BJ (cell line): ENCODE measurements around the gene PEPD. TPM values are rescaled to one million over a fixed set of nuclear protein-coding genes. Genes with fewer than 3 reads are reported as not detected.

Source experiments
- CTCF ChIA-PET: fragments of 350-600 bp; formaldehyde crosslinking; extraction: SDS; loops from one replicate; lab custom pipeline; 2021; ENCODE audit warnings: antibody characterized with exemption, inconsistent platforms; lab: Yijun Ruan, JAX
- POLR2A ChIA-PET: fragments of 300-600 bp; sonication (Branson Sonifier 250); formaldehyde crosslinking; extraction: SDS; loops from one replicate; lab custom pipeline; 2021; ENCODE audit warnings: antibody characterized with exemption; lab: Charles Lee
- DNase-seq: peaks from one replicate; pipeline ENCODE4 v3.0.0-alpha.2; 2011; ENCODE audit warnings: low read depth
- H3K27me3 ChIP-seq: 2 replicates; pipeline ENCODE4 v1.6.0; 2011; ENCODE audit warnings: low read length; ENCODE audit not compliant: control insufficient read depth, insufficient read depth
- H3K36me3 ChIP-seq: 2 replicates; pipeline ENCODE4 v1.5.1; 2011; ENCODE audit warnings: low read length; ENCODE audit not compliant: control insufficient read depth, insufficient read depth
- H3K4me3 ChIP-seq: 2 replicates; pipeline ENCODE4 v1.5.1; 2011; ENCODE audit warnings: low read depth, mild to moderate bottlenecking, control low read depth, low read length
- CTCF ChIP-seq: IDR thresholded peaks from 2 replicates; pipeline ENCODE4 v1.5.1; 2011; ENCODE audit warnings: low read depth, mild to moderate bottlenecking, control low read depth, inconsistent platforms, low read length, moderate library complexity; ENCODE audit not compliant: insufficient read depth
- polyA plus RNA-seq: library from polyadenylated mRNA; depleted of rRNA; stranded (reverse); fragments of >200 nt; gene quantifications from 2 replicates; pipeline ENCODE4 v1.2.3, GENCODE V29; 2011

PEPD gene
- polyA plus RNA-seq, 1 experiment: 97.6 TPM

DNA sequence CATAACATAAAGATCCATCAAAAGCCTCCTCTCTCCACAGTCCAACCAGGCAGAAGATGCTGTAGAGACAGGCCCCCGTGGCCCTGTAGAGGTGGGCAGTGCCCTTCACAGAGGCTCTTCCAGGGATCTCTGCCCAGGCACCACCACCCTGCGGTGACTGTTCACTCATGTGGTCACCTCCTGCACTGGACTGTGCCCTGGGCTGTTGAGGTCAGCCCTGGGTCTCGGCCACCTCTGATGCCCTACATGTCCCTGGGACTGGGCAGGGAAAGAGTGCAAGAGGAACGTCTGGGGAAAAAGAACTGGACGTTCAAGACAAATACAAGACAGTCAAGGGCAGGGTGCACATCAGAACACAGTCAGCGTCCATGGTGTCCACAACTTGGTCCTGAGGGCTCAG is 22.3 kb downstream of the PEPD start:
- no peak for TF ChIP-seq CTCF
- no peak for DNase-seq
- Histone ChIP-seq H3K36me3 (peaks cover 4% of the 10 kb centered on the region), H3K27me3 (no peaks in the 10 kb centered on the region), H3K4me3 (no peak overlapping the region)
- ChIA-PET POLR2A (no interaction called here), CTCF (no interaction called here)

GRCh38 chr19:33498391-33499000 is 23.1 kb downstream of the PEPD start:
- ChIA-PET CTCF (no interaction called here), POLR2A (no interaction called here)
- H3K4me3 ChIP-seq: no peak overlapping the region
- TF ChIP-seq CTCF: no peak
- H3K36me3 ChIP-seq: peaks cover 4% of the 10 kb centered on the region
- no peak for DNase-seq
- no peaks in the 10 kb centered on the region for H3K27me3 ChIP-seq

DNA sequence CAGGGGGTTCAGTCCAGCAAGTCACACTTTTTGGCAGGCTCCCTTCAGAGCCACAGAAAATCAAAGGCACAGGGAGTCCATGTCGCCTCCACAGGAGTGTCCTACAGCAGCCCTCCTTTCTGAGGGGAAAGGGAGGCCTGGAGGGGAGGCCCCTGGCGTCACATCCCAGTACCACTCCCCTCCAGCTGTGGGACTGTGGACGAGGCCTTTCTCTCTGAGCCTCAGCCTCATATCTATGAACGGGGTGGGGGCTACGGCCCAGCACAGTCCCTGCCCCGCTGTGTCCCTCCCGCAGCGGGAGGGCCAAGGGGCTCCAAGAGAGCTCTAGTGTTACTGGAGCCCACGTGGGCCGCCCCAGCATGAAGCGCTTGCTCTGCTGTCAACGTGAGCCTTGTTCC is 23.8 kb downstream of the PEPD start:
- H3K36me3 ChIP-seq: peaks cover 4% of the 10 kb centered on the region
- ChIA-PET CTCF (no interaction called here), POLR2A (no interaction called here)
- DNase-seq: no peak
- TF ChIP-seq CTCF: no peak
- no peak overlapping the region for H3K4me3 ChIP-seq
- H3K27me3 ChIP-seq: no peaks in the 10 kb centered on the region

DNA sequence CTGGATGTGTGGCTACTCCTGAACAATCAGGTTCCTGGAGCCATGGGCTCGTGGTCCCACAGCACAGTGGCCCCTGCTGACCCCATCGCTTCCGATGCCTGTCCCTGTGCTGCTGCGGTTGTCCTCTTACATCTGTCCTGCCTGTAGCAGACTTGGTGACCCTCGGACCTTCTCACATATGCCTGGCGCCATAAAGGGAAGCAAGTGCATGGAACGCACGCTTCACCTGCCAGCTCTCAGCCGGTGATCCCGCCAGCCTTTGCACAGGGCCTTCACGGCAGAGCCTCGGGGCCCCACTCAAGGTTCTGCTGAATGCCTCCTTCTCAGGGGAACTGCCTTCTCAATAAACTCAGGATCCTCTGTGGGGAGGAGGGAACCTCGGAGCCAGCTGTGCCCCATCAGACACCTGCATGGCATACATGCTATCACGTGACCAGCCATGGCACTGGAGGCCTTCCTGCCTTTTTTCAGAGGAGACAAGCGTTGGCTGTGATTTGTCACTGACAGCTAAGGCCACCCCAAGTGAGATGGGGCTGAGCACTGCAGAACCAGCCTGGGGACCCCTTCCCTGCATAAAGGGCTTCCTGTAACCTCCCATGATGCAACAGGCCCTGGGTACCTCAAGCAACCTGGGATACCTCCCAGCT is 24.3 kb downstream of the PEPD start:
- no peak overlapping the region for H3K4me3 ChIP-seq
- DNase-seq: no peak
- CTCF ChIA-PET: no interaction called here
- POLR2A ChIA-PET: no interaction called here
- no peak for TF ChIP-seq CTCF
- no peaks in the 10 kb centered on the region for H3K27me3 ChIP-seq
- H3K36me3 ChIP-seq: peaks cover 4% of the 10 kb centered on the region

GRCh38 chr19:33496038-33496895 is 25.3 kb downstream of the PEPD start:
- no peak for DNase-seq
- Histone ChIP-seq H3K27me3 (no peaks in the 10 kb centered on the region), H3K36me3 (peaks cover 4% of the 10 kb centered on the region), H3K4me3 (no peak overlapping the region)
- TF ChIP-seq CTCF: no peak
- CTCF ChIA-PET: no interaction called here
- POLR2A ChIA-PET: no interaction called here
